GM21737 (cell line): Measurements from ENCODE around the gene CRLF2.
"Not testable (repeated sequence)": the region's sequence is repeated elsewhere in the genome, so short reads cannot be mapped to it uniquely, and the experiment has no call there.

ENCODE experiments used
- ATAC-seq: cut with Tn5 transposase; IDR thresholded peaks from one replicate; pipeline ENCODE4 v1.9.1; 2021; ENCODE audit warnings: mild to moderate bottlenecking, moderate library complexity; ENCODE audit not compliant: unreplicated experiment

CRLF2 gene

GRCh38 chrX:1169189-1169588 lies 43.3 kb downstream of the CRLF2 start:
- ATAC-seq, result no peak

- ATAC-seq, result no peak
Observed at GRCh38 chrX:1167918-1168481, 44.4 kb downstream of the CRLF2 start.

DNA sequence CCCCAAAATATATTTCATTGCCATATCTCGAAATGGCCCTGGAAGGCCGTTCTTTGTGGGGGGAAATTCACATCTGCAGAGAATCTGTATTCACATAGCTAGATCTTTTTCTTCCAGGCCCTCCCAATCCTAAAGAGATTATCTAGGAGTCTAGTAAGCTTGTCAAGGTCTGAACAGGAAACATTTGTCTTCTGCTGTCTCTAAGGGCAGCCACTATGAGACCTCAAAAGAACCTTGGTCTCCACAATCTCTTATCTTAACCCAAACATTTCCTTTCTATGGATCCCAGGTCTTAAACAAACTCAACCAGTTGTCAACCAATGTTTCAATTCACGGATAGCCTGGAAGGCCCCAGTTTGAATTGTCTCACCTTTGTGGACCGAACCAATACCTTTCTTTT lies 45.0 kb downstream of the CRLF2 start:
- no peak for ATAC-seq

DNA sequence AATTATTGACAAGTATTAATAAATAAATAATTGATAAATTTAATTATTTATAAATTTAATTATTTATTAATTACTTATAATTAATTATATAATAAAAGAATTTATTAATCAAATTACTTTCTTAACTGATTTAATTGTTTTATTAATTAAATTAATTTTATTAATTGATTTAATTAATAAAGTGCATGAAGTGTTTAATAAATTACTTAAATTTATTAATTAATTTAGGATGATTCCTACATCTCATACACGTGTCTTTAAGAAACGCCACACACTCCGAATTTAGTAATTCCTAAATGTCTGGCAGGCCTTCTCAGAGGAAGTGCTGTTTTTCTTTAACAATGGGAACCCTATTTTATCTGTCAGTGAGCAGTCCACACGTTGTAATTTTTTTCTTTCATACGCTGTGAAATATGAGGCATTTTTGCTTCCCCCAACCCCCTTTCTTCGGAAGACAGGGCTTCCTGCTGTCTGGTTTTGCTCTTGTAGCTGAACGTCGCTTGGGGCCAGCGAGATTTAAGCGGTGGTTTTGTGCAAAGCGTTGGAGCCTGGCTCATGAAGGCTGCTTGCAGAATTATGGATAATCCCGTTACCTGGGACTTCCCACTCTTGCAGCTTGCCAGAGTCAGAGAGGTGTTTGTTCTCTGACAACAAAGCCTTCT lies 46.8 kb downstream of the CRLF2 start:
- ATAC-seq, result no peak

GRCh38 chrX:1164322-1165288 lies 47.8 kb downstream of the CRLF2 start:
- ATAC-seq, result no peak

GRCh38 chrX:1163231-1163630 lies 49.2 kb downstream of the CRLF2 start:
- no peak for ATAC-seq

DNA sequence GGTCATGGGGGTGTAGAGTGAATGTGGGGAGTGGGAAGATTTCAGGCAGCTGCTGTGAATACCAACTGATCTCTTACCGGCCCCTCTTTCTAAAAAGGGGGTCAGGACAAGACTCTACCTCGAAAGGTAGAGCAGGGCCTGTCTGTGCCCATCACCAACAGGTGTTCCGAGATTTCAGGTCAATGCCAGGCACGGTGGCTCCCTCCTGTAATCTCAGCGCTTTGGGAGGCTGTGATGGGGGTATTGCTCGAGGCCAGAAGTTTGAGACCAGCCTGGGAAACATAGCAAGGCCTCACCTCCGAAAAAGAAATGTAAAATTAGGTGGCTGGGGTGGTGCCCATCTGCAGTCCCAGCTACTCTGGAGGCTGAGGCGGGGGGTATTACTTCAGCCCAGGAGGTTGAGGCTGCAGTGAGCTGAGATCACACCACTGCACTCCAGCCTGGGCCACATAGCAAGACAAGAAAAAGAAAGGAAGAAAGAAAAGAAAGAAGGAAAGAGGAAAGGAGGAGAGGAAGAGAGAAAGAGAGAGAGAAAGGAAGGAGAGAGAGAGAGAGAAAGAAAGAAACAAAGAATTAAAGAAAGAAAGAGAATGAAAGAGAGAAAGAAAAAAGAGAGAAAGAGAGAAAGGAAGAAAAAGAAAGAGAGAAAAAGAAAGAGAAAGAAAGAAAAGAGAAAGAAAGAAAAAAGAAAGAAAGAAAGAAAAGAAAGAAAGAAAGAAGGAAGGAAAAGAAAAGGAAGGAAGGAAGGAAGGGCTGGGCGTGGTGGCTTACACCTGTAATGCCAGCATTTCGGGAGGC lies 50.1 kb downstream of the CRLF2 start:
- no peak for ATAC-seq

DNA sequence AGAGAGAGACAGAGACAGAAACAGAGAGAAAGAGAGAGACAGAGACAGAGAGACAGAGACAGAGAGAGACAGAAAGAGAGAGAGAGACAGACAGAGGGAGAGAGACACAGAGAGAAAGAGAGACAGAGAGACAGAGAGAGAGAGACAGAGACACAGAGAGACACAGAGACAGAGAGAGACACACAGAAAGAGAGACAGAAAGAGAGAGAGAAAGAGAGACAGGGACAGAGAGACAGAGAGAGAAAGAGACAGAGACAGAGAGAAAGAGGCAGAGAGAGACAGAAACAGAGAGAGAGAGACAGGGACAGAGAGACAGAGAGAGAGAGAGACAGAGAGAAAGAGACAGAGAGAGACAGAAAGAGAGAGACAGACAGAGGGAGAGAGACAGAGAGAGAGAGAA lies 52.9 kb downstream of the CRLF2 start:
- no peak for ATAC-seq

DNA sequence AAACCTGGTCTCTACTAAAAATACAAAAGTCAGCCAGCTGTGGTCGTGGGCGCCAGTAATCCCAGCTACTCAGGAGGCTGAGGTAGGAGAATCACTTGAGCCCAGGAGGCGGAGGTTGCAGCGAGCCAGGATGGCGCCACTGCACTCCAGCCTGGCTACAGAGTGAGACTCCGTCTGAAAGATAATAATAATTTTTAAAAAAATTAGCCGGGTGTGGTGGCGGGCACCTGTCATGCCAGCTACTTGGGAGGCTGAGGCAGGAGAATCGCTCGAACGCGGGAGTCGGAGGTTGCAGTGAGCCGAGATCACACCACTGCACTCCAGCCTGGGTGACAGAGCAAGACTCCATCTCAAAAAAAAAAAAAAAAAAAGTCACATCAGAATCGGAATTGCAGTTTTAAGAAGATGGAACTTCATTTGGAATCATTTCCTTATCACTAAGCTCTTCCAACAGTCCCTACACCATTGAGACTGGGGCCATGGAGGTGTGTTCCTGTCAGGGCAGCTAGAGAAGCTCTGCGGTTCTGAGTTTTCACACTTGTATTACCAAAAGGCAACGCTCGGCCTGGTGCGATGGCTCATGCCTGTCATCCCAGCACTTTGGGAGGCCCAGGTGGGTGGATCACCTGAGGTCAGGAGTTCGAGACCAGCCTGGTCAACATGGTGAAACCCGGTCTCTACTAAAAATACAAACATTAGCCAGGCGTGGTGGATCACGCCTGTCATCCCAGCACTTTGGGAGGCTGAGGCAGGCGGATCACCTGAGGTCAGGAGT lies 55.6 kb downstream of the CRLF2 start:
- not testable (repeated sequence) for ATAC-seq

GRCh38 chrX:1153940-1154339 lies 58.5 kb downstream of the CRLF2 start:
- ATAC-seq, result no peak

- no peak for ATAC-seq
Observed at GRCh38 chrX:1152090-1152489, 60.4 kb downstream of the CRLF2 start.

GRCh38 chrX:1151378-1152077 lies 60.9 kb downstream of the CRLF2 start:
- no peak for ATAC-seq

- no peak for ATAC-seq
Observed at GRCh38 chrX:1150569-1151347, 61.7 kb downstream of the CRLF2 start.

DNA sequence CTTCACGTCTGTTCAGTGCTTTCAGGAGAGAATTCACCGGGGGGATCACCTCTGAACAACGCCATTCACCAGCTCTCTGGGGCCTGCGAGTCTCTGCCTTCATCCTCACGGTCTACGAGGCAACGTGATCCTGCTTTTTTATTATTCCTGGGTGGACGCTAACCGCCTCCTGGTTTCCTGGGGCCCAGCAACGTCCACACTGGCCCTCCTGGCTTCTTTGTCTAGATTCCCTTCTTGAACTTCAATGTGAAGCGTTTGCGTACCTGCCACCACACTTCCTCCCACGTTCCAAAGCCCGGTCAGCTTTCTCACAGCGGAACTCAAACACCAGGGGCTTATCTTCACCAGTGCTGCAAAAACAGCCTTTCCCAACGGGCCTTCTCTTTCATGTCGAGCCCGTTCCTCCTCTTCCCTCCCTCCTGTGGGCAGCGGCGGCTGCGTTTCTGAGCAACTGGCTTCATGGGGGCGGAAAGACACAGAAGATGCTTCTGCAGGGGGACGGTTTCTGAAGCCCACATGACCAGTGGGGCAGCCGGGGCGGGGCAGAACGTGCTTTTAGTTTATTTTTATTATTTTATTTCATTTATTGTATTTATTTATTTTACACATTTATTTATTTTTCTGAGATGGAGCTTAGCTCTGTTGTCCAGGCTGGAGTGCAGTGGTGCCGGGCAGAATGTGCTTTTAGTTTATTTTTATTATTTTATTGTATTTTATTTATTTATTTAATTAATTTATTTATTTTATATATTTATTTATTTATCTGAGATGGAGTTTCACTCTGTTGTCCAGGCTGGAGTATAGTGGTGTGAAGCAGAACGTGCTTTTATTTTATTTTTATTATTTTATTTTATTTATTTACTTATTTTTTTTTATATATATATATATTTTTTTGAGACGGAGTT lies 64.6 kb downstream of the CRLF2 start:
- no peak for ATAC-seq

DNA sequence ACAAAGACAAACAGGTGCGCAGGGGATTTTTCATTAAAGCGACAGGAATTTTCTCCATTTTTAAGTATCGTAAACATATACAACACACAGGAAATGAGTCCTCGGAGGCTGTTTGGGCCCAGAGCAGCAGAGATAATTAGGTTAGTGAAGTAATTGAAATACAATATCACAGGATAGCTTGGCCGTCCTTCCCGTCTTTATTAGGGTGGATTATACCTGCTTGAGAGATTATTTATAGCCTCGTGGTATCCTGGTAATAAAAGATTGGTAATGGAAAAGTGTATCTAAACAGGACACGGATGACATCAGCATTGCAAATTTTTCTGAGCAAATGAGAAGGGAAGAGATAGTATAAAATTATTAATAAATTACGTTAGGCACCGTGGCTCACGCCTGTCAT lies 68.2 kb downstream of the CRLF2 start:
- ATAC-seq, result no peak
